ENCODE data around the gene DNAJA4.

DNA sequence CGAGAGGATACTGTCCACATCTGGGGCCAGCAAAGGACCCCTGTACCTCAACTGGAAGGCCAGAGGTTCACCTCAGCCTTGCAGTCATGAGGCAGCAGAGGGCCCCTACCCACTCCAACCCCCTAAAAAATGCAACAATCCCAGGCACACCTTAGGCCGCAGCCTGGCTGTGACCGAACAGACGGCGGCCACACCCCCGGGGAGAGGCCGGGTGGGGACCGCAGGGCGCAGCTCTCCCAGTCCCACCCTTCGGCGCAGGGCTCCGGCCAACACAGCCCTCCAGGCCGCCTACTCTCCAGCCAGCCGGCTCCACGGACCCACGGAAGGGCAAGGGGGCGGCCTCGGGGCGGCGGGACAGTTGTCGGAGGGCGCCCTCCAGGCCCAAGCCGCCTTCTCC lies 457 bp upstream of the DNAJA4 start:
- TF ChIP-seq, protein P1, sequence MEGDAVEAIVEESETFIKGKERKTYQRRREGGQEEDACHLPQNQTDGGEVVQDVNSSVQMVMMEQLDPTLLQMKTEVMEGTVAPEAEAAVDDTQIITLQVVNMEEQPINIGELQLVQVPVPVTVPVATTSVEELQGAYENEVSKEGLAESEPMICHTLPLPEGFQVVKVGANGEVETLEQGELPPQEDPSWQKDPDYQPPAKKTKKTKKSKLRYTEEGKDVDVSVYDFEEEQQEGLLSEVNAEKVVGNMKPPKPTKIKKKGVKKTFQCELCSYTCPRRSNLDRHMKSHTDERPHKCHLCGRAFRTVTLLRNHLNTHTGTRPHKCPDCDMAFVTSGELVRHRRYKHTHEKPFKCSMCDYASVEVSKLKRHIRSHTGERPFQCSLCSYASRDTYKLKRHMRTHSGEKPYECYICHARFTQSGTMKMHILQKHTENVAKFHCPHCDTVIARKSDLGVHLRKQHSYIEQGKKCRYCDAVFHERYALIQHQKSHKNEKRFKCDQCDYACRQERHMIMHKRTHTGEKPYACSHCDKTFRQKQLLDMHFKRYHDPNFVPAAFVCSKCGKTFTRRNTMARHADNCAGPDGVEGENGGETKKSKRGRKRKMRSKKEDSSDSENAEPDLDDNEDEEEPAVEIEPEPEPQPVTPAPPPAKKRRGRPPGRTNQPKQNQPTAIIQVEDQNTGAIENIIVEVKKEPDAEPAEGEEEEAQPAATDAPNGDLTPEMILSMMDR (conservative IDR thresholded peaks at IDR 0.05; ENCODE audit: low read depth in 2 of 2), result no peak
- TF ChIP-seq EZH2phosphoT487 (IDR thresholded peaks at IDR 0.05; ENCODE audit: unreplicated experiment) (no peak), STAT1 (IDR thresholded peaks at IDR 0.05; ENCODE audit: unreplicated experiment) (no peak), JUNB (IDR thresholded peaks at IDR 0.05; ENCODE audit: unreplicated experiment) (no peak), POLR2AphosphoS5 (IDR thresholded peaks at IDR 0.05; ENCODE audit: low read depth) (0 out of 2 replicates have a peak, but pooled peaks have one; percentile 10), REST (IDR thresholded peaks at IDR 0.05; ENCODE audit: unreplicated experiment) (no peak), CREB1 (CRISPR knock-in tag; IDR thresholded peaks at IDR 0.05; ENCODE audit: low read depth) (no peak), EZH2 (IDR thresholded peaks at IDR 0.05; ENCODE audit: low read depth, unreplicated experiment) (no peak), ZNF331 (CRISPR knock-in tag; IDR thresholded peaks at IDR 0.05; ENCODE audit: low read depth) (no peak)
